Activated CD4-positive, alpha-beta T cell treated with anti-CD3 and anti-CD28 coated beads, Interleukin-2, amount 50 U/mL, for 48 hours (primary cell): ENCODE data around the gene DUSP10.

Experiments used
- DNase-seq, 2 experiments: peaks; one replicate each; pipeline ENCODE4 v3.0.0-alpha.2; 2020

The DUSP10 gene

DNA sequence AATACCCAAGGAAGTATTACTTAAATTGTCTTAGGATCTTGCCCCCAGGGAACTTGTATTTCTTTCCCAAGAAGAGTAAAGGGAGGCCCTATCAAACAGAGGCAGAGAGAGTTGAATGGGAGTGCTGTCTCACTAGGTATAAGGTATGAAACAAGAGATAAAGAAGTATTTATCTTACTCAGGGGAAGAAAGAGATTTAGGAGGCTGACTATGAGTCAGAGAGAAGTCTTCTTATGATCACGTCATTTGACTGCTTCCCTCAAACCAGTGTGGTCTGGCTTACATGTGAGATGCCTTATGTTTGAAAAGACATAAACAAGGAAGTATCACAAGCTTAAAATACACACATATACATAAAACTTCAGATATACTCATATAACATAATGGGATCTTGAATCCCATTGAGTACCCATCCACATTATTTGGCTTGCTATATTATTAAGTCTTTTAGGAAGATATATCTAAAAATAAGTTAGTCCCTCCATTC is 29.6 kb downstream of the DUSP10 start:
- peak in 1 of 2 experiments; percentile 20 for DNase-seq

DNA sequence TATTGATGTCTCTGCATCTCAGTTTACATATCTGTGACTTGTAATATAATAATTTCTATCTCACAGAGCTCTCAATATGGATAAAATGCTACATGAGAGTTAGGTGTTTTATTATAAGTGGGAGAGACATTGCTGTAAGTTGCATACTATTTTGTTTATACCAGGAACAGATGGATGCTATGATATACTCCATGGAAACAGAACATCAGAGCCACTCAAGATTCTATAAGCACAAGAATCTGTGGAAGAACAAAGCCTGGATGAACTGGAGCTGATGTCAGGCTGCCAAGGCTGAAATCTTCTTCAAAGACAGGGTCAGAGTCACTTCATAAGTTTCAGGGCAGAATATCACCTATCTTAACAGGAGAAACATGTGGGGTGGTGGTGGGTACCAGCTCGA is 30.2 kb downstream of the DUSP10 start:
- DNase-seq = no peak

DNA sequence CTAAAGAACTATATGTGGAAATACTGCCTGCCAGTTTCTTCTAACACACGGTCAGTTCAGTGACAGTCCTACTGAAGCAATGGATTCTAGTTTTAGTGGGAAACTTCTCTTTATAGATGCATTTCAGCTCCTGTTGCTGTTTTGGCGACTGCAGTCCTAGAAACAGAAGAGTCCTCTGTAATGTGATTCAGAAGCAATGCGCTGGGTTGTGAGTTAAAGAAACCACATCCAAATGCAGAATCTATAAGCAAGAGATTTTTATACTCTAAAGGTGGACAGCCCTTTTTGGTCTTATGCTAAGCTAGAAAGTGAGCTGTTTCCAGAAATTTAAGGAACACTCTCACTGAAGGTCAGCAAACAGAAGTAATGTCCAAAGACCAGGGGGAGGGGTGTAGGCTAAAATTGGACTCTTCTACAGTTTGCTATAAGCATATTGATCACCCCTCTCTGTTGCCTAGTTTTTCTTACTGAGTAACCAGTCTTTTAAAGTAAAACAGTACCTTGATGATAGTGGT is 30.8 kb downstream of the DUSP10 start:
- no peak for DNase-seq

DNA sequence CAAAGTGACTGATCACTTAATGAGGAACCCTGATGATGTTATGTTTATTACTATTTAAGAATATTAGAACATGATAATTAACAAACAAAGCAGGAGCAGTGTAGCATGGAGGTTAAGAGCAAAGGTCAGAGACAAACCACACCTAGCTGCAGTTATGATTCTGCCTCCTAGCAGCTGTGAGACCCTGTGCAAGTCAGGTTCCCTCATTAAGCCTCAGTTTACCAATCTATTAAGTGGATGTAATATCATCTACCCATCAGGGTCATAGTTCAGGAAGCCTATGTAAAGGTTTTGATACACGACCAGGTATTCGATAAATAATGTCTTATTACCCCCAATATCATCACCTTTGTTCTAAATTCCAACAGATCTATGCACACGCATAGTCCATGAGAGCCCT is 32.0 kb downstream of the DUSP10 start:
- no peak for DNase-seq

DNA sequence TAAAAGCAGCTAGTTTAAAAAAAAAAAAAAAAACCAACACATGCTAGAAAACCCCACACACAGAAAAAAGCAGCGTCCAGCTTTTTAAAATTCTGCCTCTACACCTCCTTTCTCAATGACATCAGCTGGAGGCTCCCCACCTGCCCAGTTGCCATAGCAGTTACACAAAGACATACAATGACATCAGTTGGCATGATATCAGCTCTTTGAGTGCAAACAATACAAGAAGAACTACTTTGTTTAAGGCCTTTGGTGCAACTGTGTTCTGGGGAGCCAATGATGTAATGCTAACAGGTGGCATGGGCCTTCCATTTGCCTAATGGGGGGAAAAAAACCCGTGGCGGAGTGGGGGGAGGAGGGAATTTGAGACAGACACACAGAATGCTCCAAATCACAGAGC is 32.9 kb downstream of the DUSP10 start:
- peak in 1 of 2 experiments; percentile 13 for DNase-seq

DNA sequence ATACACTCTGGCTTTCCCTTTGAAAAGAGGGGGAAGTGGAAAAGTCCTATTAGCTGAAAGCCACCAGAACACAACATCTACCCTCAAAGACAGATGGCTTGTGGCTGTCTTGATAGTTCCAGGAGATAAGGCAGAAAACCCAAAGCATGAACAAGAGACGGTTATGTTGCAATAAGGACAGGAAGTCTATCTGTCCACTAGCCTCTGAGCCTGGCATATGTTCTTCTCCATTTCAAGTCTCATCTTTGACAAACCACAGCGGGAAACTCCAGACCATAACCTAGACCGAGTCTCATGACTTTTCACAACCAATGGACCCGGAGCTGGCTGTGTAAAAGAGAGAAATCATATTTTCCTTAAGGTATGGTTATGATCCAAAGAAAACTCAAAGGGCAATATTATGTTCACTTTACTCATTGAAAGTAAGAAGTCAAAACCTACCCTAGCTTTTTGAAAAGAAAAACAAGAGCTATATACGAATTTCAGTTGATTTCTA is 33.8 kb downstream of the DUSP10 start:
- peak; percentile 45 to 64 for DNase-seq

DNA sequence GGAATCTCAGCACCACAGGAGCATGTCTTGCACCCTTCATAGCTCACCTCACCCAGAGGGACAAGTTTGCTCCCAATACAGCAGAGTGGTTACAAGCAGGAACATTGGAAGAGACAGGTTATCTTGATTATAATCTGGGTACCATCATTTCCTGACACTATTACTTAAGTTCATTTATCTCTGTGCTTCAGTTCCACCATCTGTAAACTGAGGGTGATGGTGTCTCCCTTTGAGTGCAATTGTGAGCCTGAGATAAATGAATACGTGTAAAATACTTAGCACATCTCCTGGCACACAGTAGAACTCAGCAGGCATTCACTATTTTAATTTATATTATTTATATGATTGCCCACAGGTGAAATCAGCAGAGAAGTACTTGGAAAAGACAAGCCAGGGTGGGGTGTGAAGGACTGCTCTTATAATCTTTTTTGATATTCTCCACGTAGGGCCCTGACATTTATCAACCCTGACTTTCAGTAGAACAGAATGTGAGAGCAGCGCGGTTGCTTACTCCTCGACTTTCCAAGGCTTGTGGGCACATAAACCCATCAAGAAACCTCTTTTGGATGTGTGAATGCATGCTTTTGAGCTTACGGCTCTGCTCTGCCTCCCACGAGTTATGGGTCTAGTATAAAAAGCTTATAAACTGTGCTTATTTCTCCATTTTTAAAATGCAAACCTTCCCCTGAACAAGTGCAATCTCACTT is 34.9 kb downstream of the DUSP10 start:
- DNase-seq = peak in 1 of 2 experiments; percentile 31

DNA sequence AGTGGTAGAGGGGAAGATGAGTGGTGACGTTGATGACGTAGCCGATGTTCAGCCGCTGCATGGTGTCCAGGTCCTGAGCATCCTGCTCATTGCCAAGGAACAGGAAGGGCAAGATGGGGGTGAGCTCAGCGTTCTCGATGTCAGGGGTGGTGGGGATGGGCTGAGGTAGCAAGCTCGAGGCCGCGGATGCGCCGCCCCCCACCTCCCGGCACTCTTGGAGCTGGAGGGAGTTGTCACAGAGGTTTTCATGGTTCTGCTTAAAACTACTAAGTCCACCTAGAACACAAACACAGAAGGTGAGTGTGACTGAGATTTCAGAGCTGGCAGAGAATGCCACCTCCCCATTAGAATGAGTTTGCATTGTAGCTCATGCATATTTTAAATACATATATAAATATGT is 35.7 kb downstream of the DUSP10 start:
- DNase-seq = no peak

DNA sequence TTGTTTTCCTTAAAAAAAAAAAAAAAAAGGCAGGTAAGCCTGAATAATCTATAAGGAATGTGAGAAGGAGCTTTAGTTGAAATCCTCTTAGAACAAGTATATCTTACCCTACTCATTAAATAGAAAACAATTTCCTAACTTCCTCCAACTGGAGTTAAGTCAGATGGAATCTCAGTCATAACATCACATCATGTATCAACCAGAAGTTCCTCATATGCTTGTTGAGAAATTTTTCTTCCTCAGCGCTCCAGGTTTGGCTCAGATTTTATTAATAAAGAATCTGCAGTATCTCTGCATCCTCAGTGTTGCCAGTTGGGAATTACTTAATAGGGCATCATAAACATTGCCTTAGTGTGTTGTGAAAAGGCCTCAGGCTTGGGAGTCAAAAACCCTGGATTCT is 37.6 kb downstream of the DUSP10 start:
- DNase-seq = no peak

DNA sequence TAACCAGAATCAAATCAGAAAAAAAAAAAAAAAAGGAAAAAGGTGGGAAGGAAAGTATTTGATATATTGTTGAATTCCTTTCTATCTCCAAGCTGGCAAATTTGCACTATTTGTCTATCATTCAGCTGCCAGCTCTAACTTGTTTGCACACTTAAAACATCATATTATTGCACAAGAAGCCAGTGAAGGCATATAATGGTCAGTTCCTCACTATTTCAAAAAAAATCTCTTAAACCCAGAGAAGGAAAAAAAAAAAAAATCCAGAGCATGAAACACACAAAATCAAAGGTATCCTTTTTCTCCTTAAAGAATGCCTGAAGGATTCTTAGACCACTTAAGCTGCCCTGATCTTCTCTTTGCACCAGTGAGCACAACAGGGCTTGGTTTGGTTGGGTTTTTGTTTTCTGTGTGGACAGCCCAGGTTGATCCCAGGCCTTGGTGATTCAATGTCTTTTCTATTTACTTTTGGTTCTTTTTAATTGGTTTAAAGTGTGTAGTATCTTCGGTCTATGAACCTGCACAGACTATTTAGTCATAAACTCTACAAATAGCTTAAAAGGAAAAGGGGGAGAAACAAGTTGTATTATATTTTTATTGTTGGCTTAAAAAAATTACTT is 40.2 kb downstream of the DUSP10 start:
- no peak for DNase-seq

DNA sequence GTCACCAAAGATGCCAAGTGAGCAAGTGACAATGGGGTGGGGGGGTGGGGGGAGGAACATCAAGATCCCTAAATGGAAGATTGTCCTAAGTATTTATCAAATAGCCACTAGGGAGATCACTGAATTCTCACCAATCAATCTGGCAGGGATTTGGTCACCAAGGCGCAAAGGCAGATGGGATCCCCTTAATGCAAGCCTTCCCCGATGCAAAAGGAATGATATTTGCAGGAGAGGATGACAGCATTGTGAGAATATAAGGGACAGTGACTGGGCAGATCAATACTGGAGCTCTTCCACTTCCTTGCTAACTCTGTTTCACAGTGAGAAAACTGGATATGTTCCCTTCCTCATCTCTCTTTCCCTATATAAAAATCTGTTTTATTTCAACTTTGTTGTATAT is 40.9 kb downstream of the DUSP10 start:
- DNase-seq = no peak

DNA sequence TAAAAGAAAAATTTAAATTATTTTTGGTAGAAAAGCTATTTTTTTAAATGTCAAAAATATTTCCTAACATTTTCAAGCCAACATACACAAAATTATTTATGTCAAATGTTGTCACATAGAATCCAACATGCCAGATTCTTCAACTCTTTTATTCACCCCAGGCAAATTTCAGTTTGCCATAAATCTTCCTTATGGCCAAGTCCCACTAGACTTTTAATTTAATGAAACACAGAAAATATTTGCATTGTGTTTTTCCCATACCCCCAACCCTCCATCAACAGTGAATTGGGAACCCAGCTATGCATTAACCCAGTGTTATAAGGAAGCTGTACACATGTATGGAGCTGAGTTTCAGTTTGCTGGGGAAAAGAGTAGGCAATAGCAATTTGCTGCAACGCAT is 41.4 kb downstream of the DUSP10 start:
- DNase-seq = no peak

DNA sequence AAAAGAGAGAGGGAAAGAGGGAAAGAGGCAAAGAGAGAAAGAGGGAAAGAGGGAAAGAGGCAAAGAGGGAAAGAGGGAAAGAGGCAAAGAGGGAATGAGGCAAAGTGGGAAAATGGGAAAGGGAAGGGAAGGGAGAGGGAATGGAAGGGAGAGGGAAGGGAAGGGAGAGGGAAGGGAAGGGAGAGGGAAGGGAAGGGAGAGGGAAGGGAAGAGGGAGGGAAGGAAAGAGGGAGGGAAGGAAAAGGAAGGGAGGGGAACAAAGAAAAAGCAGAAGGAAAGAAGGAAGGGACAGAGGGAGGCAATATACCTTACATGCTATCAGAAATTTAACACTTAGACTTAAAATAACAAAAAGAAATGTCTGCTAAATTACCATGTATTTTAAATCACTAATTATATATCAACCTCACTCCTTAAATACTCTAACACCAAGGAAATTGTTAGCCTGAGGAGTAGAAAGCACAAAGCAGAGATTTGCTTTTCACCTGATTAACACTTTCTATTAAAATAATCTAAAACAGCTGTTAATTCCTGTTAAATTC is 41.8 kb downstream of the DUSP10 start:
- DNase-seq = no peak

DNA sequence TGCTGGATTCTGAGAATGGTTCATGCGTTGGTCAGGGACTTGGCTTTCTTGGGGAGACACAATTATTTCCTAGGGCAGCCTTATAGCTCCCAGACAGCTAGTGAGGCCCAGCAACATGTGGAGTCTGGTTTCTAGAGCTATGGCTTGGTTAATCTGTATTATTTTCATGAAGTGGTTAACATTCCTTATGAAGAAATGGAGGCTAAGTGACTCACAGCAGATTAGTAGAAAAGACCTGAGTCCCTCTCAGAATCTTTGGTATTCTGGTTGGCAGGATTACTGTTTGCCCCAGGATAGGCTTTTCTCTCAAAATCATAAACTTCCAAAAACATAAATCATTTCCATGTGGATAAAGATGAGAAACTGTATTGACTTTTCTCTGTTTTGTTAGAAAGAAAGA is 42.3 kb downstream of the DUSP10 start:
- DNase-seq = no peak

DNA sequence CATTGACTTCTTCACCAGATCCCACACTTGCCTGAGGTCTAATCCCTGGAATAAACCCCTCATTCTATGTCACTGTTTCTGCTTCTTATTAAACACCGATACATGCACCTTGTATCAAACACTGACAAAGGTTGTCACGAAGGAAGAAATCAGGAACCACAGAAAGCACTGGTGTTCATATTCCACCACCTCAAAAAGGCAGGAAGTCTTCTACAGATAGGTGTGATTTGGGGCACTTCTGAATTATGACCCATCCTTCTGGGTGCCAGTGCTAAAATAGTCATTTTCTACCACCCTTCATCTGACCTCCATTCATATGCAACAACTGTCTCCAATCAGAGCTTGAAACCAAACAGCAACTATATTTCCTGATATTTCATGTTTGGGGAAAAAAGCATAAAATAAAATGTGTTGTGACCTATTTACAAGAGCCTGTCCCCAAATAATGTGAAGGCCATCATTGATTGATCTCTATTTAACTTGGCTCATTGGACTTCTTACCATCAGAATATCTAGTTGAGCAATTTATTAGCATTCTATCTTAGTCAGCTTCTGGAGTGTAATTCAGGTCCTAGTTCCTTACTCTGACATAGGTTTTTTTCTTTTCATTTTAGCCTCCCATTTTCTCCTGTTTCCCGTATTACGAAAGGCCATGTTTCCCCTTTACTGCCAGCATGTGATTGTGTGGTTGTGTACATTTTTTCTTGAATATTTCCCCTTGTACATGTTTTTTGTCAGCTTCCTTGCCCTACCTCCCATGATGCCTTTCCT is 43.1 kb downstream of the DUSP10 start:
- DNase-seq = no peak

DNA sequence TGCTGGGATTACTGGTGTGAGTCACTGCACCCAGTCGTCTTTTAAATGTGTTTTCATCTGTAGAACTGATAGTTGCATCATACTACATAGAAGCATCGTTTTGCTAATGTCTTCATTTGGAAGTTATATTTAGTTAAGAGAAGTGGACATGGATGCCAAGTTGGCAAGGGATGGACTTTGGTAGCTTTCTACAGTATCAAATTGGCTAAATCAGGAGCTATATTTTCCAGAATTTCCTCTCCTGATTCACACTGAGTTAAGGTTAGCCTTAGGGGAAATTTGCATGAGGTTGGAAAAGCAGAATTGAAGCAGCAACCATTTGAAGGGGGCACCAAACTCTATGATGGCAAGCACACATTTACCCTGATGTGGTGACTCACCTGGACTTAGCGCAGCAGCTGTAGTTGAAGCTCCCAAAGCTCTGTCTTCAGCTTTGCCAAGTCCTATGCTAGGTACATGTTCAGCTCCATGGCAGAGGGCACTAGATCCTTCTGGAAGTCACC is 43.9 kb downstream of the DUSP10 start:
- DNase-seq = no peak

DNA sequence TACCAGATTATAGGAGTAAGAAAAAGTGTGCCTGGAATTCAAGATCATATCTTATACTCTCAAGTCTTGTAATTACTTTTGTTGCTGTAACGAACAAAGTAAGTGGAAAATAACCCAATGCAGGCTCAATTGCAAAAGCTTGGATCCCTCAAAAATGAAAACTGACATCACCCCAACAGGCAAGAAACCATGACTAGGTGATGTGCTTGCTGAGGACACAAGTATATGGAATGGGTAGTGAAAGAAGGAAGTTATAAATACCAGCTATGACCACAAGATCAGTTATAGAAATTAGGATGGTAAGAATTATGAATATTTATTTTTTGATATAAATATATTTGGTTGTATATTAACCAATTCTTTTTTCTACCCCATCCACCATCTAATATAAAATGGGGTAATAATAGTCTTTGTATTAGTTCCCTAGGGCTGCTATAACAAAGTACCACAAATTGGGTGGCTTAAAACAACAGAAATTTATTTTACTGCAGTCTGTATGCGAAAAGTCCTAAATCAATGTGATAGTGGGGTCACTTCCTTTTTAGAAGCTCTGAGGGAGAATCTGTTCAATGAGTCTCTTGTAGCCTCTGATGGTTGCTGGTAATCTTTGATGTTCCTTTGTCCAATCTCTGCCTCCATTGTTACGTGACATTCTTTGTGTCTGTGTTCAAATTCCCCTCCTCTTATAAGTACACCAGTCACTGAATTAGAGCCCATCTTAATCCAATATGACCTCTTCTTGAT is 45.0 kb downstream of the DUSP10 start:
- DNase-seq = no peak

DNA sequence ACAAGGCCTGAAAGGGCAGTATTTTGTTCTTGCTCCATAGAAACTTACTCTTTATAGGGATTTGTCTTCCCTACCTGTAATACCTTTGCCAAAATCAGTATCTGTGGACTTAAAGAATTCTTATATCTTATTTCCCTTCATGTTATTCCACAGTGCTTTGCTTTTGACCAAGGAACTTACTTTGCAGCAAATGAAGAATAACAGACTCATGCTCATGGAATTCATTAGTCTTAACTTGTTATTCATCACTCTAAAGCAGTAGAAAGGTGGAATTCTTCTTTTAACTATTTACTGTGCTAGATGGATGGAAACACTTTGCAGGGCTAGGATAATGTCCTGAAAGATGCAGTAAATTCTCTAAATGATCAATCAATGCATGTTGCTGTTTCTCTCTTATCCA is 45.9 kb downstream of the DUSP10 start:
- no peak for DNase-seq

DNA sequence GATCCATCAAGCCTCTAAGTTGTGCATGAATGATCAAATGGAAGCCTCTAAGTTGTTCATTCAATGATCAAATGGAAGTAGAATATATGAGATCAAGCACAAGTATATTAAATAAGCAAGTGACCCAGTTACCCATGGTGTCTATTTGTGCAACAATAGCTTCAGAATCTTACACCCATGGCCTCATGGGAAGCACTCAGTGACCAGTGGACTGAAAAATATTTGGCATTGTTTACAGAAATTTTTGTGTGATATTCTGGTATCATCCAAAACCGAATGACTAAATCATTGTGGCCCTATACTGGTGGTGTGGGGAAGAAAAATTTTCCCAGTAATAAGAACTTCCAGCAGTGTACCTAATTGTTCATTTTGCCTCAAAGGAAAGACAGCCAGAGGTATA is 46.6 kb downstream of the DUSP10 start:
- DNase-seq = no peak

DNA sequence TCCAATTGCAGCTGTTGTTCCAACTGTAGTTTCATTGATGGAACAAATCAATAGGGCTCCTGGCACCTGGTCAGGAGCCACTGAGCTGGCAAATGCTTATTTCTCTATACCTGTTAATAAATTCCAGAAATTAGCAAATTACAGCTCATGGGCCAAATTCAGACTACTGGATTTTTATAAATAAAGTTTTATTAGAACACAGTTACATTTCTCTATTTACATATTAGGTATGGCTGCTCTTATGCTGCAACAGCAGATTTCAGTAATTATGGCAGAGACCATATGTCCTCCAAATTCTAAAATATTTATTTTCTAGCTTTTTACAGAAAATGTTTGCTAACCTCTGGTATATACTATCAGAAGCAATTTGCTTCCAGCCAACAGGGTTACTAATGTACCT is 47.8 kb downstream of the DUSP10 start:
- DNase-seq = no peak

DNA sequence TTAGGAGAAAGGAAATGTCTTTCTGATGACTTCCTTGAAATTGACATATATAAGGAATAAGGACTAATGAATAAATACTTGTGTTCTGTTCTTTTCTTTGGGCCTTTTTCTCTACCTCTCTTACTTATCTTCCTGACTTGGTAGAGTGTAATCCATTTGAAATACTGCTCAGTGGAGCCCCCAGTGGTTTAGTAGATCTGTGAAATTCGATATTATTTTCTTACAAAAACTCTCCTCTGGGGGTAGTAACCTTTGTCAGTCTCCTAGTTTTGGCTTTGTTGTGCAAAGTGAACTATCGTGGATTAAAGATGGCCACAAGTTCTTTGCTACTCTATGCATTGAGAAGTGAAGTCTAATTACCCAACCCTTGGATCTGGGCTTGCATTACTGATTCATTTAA is 48.8 kb downstream of the DUSP10 start:
- DNase-seq = no peak

DNA sequence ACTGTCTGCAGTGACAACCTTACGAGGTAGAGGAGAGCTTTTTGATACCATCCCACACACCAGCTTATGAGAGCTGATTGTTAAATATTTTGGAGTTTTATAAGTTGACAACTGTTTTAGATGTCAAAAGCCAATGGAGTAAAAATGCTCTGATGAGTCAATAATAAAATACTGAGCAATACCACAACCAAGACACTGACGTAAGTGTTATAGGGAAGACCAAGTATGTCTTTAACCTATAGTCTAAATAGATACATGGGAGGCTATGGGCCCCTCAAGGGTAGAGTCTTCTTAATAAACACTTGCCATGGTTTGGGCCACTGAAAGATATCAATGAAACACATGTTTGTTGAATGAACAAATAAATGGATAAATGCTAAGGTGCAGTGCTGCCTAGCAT is 49.2 kb downstream of the DUSP10 start:
- no peak for DNase-seq
